OCI-LY1 (cell line): ENCODE data around the gene NT5M.

ENCODE experiments used
- H2AFZ ChIP-seq: fragments of 200-600 bp; sonication (generic), shearing (Covaris generic); 2 replicates; pipeline ENCODE4 v1.6.0; 2014; ENCODE audit warnings: antibody characterized with exemption, mild to moderate bottlenecking, low read length
- H3F3A ChIP-seq: fragments of 200-600 bp; sonication (generic), shearing (Covaris generic); 2 replicates; pipeline ENCODE4 v1.6.0; 2014; ENCODE audit warnings: mild to moderate bottlenecking, antibody characterized with exemption, low read length, moderate library complexity; ENCODE audit not compliant: insufficient read depth
- H3K27ac ChIP-seq: fragments of 200-600 bp; sonication (generic); 2 replicates; pipeline ENCODE4 v1.5.1; 2014; ENCODE audit warnings: low read length, mixed run types, mild to moderate bottlenecking, low read depth; ENCODE audit not compliant: poor library complexity, severe bottlenecking
- H3K27me3 ChIP-seq: fragments of 200-600 bp; sonication (generic); 2 replicates; pipeline ENCODE4 v1.6.0; 2014; ENCODE audit warnings: antibody characterized with exemption, mild to moderate bottlenecking, low read length, moderate library complexity; ENCODE audit not compliant: insufficient read depth
- H3K36me3 ChIP-seq: fragments of 200-600 bp; sonication (generic); 2 replicates; pipeline ENCODE4 v1.6.1; 2014; ENCODE audit warnings: mild to moderate bottlenecking, antibody characterized with exemption, low read length, moderate library complexity, mixed read lengths; ENCODE audit not compliant: insufficient read depth
- H3K4me1 ChIP-seq: fragments of 200-600 bp; sonication (generic); 2 replicates; pipeline ENCODE4 v1.5.1; 2014; ENCODE audit warnings: mild to moderate bottlenecking, low read length, moderate library complexity; ENCODE audit not compliant: insufficient read depth, severe bottlenecking
- H3K4me2 ChIP-seq: fragments of 200-600 bp; sonication (generic), shearing (Covaris generic); 2 replicates; pipeline ENCODE4 v1.6.1; 2014; ENCODE audit warnings: low read length
- H3K4me3 ChIP-seq: fragments of 200-600 bp; sonication (generic); 2 replicates; pipeline ENCODE4 v1.5.1; 2014; ENCODE audit warnings: low read length, low read depth, mild to moderate bottlenecking, mixed read lengths; ENCODE audit not compliant: poor library complexity, severe bottlenecking
- H3K79me2 ChIP-seq: fragments of 200-600 bp; shearing (Covaris generic); 2 replicates; pipeline ENCODE4 v1.6.1; 2016; ENCODE audit warnings: mixed run types, low read length, mixed read lengths; ENCODE audit not compliant: insufficient read depth
- H3K9ac ChIP-seq: fragments of 200-600 bp; sonication (generic), shearing (Covaris generic); 2 replicates; pipeline ENCODE4 v1.6.1; 2014; ENCODE audit warnings: mild to moderate bottlenecking, low read length, mixed read lengths
- H3K9me2 ChIP-seq: fragments of 200-600 bp; sonication (generic), shearing (Covaris generic); 2 replicates; pipeline ENCODE4 v1.6.1; 2014; ENCODE audit warnings: low read depth, mild to moderate bottlenecking, low read length, mixed read lengths
- H3K9me3 ChIP-seq: fragments of 200-600 bp; shearing (Covaris generic); 2 replicates; pipeline ENCODE4 v1.6.1; 2014; ENCODE audit warnings: low read length, mixed read lengths
- H4K20me1 ChIP-seq: fragments of 200-600 bp; sonication (generic), shearing (Covaris generic); 2 replicates; pipeline ENCODE4 v1.6.0; 2016; ENCODE audit warnings: mild to moderate bottlenecking, low read length; ENCODE audit not compliant: insufficient read depth
- CTCF ChIP-seq: fragments of 200-600 bp; sonication (generic), shearing (Covaris generic); IDR thresholded peaks from 2 replicates; pipeline ENCODE4 v1.5.1; 2017; ENCODE audit warnings: mild to moderate bottlenecking, antibody characterized with exemption, low read length, moderate library complexity, mixed read lengths
- EZH2 ChIP-seq: fragments of 200-600 bp; sonication (generic), shearing (Covaris generic); IDR thresholded peaks from 2 replicates; pipeline ENCODE4 v1.8.0; 2017; ENCODE audit warnings: borderline replicate concordance, mixed run types, mild to moderate bottlenecking, antibody characterized with exemption, low read length, moderate library complexity, mixed read lengths

Gene NT5M

GRCh38 chr17:17321356-17322025 lies 18.3 kb downstream of the NT5M start:
- no peaks in the 10 kb centered on the region for H3K4me1 ChIP-seq
- TF ChIP-seq CTCF: no peak
- no peak for TF ChIP-seq EZH2
- H3K9me2 ChIP-seq: no peaks in the 10 kb centered on the region
- H3K27ac ChIP-seq: no peak overlapping the region
- no peak overlapping the region for H2AFZ ChIP-seq
- H4K20me1 ChIP-seq: no peaks in the 10 kb centered on the region
- H3K79me2 ChIP-seq: no peaks in the 10 kb centered on the region
- H3K9me3 ChIP-seq: no peaks in the 10 kb centered on the region
- H3K4me2 ChIP-seq: no peak overlapping the region
- H3K4me3 ChIP-seq: no peak overlapping the region
- H3K9ac ChIP-seq: no peak overlapping the region
- no peaks in the 10 kb centered on the region for H3K27me3 ChIP-seq
- peaks cover 8% of the 10 kb centered on the region; the same call in 1 of the 2 replicates for H3K36me3 ChIP-seq
- H3F3A ChIP-seq: no peaks in the 10 kb centered on the region

GRCh38 chr17:17322516-17323510 lies 19.6 kb downstream of the NT5M start:
- peaks cover 8% of the 10 kb centered on the region; the same call in 1 of the 2 replicates for H3K36me3 ChIP-seq
- H3K4me1 ChIP-seq: no peaks in the 10 kb centered on the region
- H3F3A ChIP-seq: no peaks in the 10 kb centered on the region
- H3K27ac ChIP-seq: no peak overlapping the region
- no peaks in the 10 kb centered on the region for H3K79me2 ChIP-seq
- H3K9me3 ChIP-seq: no peaks in the 10 kb centered on the region
- H3K27me3 ChIP-seq: no peaks in the 10 kb centered on the region
- H2AFZ ChIP-seq: no peak overlapping the region
- H4K20me1 ChIP-seq: no peaks in the 10 kb centered on the region
- H3K4me2 ChIP-seq: no peak overlapping the region
- H3K9me2 ChIP-seq: no peaks in the 10 kb centered on the region
- no peak overlapping the region for H3K9ac ChIP-seq
- no peak for TF ChIP-seq CTCF
- no peak for TF ChIP-seq EZH2
- no peak overlapping the region for H3K4me3 ChIP-seq

GRCh38 chr17:17324616-17325015 lies 21.4 kb downstream of the NT5M start:
- Histone ChIP-seq H3K4me2 (no peak overlapping the region), H3K4me3 (no peak overlapping the region), H3K27ac (no peak overlapping the region), H3K9me3 (no peaks in the 10 kb centered on the region), H2AFZ (no peak overlapping the region), H3K79me2 (no peaks in the 10 kb centered on the region), H3K9ac (no peak overlapping the region), H3K4me1 (no peaks in the 10 kb centered on the region), H3K27me3 (no peaks in the 10 kb centered on the region), H4K20me1 (no peaks in the 10 kb centered on the region), H3K9me2 (no peaks in the 10 kb centered on the region), H3F3A (no peaks in the 10 kb centered on the region), H3K36me3 (peaks cover 8% of the 10 kb centered on the region; the same call in 1 of the 2 replicates)
- no peak for TF ChIP-seq CTCF
- no peak for TF ChIP-seq EZH2
